Erythroblast (primary cell): ENCODE data around the gene MPZL3.

Source experiments
- GATA1 ChIP-seq: IDR thresholded peaks from 2 replicates; pipeline ENCODE4 v1.6.1; 2011; ENCODE audit warnings: low read depth, mild to moderate bottlenecking, control low read depth, low read length, moderate library complexity
- POLR2A ChIP-seq: IDR thresholded peaks from 2 replicates; pipeline ENCODE4 v1.6.1; 2011; ENCODE audit warnings: mild to moderate bottlenecking, low read length

DNA sequence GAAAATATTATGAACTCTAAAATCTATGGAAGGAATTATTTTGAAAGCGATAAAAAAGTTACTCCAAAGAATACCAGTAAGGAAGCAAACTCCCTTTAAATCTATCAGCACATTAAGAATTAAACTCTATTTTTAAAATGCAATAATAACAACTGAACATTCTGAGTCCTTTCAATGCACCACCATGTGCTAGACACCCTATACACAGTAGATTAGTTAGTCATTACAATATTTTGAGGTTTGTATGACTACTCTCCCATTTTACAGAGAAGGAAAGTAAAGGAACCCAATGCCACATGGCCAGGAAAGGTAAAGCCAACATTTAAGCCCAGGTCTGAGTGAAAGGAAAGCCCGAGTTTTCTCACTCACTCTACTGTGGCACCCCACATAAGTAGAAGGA is 45.1 kb downstream of the MPZL3 start:
- TF ChIP-seq POLR2A: no peak
- TF ChIP-seq GATA1: no peak
